AG08395 (cell line): ENCODE results near the gene MDP1.
A peak's percentile ranks its signal among the peaks of the same experiment; 100 is the strongest.
"Not testable (repeated sequence)": the region's sequence is repeated elsewhere in the genome, so short reads cannot be mapped to it uniquely, and the experiment has no call there.

Experiments
- DNase-seq: peaks from one replicate; pipeline ENCODE4 v3.0.0; 2012; ENCODE audit warnings: mixed read lengths, low spot score

Gene MDP1

DNA sequence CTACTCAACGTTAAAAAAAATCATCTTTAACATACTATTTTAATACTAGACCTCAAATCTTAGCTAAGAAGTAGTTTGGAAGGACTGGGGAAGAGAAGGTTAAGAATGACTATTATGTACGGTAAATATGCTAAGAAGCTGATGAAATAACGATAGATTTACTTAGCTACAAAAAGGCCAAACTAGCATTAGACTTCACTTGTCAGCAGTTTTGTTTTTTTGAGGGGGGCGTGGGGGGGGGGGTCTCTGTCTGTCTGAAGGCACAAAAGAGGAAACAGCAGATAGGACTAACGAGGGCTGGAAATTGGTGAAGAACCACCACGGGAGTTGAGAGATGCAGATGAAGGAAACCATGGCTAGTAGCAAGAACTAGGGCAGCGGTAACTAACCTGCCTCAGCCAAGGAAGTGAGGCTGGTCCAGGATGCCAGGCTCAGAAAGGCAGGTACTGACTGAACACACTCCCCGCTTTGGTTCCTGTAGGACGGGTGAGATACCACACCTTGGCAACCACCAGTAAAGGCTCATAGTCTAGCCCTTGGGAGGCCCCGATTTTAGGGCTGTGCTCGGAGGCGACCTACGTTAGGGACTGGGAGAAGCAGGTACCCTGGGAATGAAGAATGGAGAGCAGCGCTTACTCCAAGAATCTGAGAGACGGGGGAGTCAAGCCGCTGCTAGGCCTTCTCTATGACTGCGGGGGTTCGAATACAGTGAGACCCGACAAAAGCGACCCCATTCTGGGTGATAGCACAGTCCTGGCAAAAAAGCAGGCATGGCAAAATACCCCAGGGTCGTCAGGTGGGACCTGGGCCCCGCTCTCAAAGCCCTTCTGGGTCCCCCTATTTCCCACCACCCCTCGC lies 15.6 kb upstream of the MDP1 start:
- no peak for DNase-seq

DNA sequence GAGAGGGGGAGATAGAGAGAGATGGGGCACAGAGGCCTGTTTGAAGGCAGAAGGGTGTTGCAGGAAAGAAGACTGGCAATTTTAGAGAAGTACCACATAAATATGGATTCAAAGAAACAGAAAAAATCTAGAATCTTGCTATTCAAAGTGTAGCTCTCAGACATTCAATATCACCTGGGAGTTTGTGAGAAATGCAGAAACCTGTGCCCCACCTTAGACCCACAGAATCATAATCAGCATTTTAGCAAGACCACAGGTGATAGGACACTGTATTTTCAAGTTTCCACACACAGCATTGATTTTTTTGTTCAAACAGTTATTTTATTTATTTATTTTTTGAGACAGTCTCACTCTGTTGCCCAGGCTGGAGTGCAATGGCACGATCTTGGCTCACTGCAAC lies 13.0 kb upstream of the MDP1 start:
- no peak for DNase-seq

DNA sequence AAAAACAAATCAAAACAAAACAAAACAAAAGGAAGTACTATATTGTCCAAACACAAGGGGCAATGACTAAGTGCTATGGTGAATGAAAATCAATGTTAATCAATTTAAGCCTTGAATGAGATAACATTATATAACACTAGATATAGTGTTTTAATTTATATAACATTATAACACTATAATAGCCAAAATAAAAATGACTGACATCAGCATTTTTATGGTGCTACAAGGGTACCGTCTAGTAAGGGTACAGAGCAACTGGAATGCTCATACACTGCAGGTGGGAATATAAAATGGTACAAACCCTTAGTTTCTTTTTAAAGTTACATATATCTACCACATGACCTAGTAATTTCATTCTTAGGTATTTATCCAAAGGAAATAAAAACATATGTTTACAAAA lies 10.6 kb upstream of the MDP1 start:
- DNase-seq = no peak

DNA sequence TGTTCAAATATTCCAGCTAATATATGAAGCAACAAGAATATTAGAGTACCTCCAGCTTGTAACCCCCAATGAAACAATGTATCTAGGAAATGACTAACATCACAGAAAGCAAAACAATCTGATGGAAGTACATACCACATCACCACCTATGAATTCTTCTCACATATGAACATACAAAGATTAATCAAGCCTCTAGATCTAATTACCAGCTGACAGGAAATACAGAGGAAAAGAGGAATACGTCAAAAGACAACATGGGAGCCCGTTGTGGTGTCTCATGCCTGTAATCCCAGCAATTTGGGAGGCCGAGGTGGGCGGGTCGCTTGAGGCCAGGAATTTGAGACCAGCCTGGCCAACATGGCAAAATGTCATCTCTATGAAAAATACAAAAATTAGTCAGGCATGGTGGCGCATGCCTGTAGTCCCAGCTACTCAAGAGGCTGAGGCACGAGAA lies 8.8 kb upstream of the MDP1 start:
- DNase-seq = peak; percentile 70

DNA sequence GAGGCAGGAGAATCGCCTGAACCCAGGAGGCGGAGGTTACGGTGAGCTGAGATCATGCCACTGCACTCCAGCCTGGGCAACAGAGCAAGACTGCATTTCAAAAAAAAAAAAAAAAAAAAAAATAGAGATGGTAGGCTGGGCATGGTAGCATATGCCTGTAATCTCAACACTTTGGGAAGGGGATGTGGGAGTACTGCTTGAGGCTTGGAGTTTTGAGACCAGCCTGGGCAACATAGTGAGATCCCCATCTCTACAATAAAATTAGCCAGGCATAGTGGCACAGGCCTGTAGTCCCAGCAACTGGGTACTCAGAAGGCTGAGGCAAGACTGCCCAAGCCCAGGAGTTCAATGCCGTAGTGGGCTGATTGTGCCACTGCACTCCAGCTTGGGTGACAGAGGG lies 7.1 kb upstream of the MDP1 start:
- not testable (repeated sequence) for DNase-seq

GRCh38 chr14:24219521-24219920 lies 3.7 kb upstream of the MDP1 start:
- no peak for DNase-seq

DNA sequence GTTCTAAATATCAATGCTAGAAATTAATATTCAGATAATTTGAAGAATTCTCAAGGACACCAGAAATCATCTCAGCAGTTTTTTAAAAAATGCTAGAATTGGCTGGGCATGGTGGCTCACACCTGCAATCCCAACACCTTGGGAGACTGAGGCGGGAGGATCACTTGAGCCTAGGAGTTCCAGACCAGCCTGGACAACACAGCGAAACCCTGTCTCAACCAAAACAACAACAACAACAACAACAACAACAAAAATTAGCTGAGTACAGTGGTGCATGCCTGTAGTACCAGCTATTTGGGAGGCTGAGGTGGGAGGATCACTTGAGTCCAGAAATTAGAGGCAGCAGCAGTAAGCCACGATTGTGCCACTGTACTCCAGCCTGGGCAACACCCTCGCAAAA lies 3.2 kb upstream of the MDP1 start:
- DNase-seq = no peak

DNA sequence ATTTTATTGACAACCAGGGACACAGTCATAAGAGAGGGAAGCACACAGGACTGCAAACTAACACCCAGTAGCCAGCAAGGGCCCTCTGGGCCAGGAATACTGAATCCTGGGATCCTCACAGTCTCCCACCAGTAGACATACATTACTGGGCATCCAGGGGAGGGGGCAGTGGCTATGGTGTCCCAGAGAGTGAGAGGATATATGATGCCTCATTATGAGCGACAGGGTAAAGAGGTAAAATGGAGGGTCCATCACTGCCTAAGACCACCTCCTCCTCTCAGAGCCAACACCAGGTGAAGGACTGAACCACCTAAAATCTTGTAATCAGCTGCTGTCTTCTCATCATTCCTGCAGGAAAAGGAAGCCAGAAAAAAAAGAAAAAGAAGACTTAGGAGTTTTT lies 1.0 kb upstream of the MDP1 start:
- not testable (repeated sequence) for DNase-seq

GRCh38 chr14:24216345-24216699 lies 456 bp upstream of the MDP1 start:
- DNase-seq = no peak

DNA sequence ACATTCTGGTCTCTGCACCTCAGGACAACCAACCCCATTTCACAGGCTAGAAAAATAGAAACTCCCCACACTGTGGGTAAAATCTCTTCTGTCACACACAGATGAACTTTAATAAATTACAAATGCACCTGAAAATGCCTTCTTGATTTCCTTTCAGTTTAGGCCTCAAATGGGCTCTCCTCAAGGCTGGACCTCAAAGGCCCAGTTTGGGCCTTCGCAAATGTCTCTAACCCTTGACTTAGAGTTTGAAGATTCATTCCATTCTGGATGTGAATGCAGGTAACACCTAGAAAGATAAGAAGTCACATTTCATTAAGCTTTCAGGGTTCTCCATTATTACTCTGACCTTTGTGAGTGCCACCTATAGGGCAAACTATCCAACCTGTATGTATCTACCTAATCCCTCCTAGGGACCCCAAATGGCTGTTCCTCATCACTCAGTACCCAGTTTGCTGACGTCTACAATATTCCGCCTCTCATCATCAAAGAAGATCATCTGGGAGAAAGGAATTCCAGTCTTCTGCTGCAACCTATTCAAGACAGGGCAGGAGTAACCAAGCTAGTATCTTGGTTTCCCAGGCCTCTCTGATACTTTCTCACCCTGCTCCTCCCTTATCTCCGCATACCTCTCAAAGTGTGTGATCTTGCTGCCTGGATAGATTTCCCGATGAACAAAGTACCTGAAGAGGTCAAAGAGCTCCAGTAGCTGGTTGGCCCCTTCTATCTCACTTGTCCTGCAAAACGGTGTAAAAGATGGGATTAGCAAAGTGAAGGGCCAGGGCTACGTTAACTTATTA lies 1.8 kb downstream of the MDP1 start:
- DNase-seq = no peak

DNA sequence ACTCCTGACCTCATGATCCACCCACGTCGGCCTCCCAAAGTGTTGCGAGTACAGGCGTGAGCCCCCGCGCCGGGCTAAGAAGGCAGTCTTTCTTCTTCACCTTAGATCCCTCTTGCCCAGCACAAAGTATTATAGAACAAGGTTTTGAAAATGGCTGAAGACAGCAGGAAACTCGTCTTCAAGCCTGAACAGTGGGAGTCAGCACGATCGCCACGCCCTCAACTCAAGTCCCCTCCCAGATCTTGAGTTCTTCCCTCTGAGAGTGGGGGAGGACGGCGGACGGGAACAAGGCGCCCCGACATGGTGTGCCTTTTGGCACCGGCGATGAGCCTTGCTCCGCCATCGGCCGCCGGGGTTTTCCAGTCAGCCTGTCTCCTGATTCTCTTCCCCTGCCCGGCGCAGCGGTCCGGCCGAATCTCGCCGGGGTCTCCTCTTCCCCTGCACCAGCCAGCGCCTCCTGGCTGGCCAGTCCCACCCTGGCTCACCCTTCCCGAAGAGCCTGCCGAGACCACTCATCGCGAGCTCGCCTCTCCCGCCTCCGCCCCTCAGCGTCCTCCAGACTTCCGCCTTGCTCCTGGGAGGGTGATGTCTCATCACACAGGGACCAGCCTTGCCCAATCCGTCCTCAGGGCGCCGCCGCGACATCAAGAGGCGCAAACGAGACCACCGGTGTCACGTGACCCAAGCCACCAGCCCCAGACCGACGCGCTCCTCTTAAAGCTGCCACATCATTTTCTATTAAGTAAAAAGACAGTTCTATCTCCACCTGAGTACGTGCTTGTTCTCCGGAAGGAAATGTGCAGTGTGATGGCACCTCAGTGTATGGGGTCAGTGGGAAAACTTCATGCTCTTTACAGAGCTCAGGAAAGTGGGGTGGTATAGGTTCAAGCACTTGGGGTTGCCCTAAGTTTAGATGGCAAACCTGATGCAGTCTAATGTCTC lies 2.7 kb downstream of the MDP1 start, which contains the start of gene CHMP4A:
CHMP4A (minus strand) TSS at position 565 of the 942 bp plus-strand sequence; CDS start at position 516, 49 bp downstream.
- DNase-seq = peak; percentile 98

DNA sequence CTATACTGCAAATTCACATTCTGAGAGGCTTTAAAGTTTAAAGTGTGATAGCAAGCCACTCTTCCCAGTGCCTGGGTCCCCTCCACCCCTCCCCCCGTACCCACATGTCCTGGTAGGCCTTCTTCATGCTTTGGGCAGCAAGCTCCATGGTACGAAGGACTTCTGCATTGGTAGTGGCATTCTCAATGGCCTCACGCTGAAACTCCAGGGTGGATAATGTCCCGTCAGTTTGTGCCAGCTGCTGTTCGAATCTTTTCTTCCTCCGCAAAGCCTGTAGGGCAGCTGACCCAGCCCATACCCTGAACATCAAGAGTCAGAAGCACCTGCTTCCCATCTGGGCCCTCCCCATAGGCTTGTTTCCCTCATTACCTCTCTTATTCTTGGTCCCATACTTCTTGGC lies 4.6 kb downstream of the MDP1 start:
- DNase-seq = no peak

DNA sequence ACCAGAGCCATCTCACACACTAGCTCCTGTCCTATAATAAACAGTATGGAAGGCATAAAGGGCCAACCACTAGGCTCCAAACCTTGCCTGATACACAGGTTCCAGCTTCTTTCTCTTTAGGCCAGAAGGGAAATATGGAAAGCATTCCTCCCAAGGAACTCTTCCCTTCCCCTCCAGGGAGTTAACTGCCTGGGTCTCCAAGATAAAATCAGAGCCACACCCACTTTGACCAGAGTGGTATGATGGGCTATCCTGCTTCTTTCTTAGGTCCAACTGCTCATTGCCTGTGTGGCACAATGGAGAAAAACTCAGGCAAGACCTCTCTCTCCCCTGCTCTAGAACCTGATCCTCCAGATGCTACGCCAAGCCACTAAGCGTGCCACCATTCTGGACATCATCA lies 8.2 kb downstream of the MDP1 start:
- no peak for DNase-seq

GRCh38 chr14:24207104-24207551 lies 8.7 kb downstream of the MDP1 start:
- DNase-seq = no peak

GRCh38 chr14:24206260-24207103 lies 9.4 kb downstream of the MDP1 start:
- DNase-seq = no peak

DNA sequence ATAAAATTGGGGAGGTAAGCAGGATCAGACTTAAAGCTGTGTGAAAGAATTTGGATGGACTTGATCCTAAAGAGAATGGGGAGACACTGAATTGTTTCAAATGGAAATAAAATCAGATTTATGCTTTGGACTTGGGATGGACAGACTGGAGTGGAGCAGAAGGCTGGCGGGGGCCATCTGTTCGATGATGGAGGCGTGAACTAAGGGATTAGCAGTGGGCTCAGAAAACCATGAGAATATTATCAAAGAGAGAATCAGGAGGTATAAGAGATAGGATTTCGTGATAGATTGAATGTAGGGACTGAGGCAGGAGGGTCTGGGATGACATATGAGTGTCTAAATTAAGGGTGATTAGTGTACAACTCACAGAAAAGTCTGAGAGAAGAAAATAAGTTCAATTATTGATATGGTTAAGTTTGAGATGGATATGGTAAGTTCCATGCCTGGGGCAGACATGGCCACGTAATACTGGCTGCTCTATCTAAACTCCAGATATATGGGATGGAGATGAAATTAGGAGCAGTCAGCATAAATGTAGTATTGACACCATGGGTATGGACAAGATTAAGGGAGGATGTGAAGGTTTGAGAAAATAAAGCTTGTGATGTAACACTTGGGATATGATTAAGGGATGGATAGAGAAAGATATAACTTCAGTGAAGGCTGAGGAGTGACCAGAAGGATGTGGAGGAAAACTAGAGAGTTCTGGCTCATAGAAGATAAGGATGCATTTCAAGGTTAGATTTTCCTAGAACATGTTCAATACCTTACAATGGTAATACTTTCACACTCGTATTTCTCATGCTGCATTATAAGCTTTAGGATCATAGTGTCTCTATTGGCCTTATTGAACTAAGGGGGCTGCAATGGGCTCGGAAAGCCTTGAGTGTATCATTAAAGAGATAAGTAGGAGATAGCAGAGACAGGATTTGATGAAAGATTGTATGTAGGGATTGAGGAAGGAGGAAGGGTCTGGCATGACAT lies 11.4 kb downstream of the MDP1 start:
- no peak for DNase-seq

GRCh38 chr14:24203249-24203886 lies 12.5 kb downstream of the MDP1 start:
- not testable (repeated sequence) for DNase-seq

GRCh38 chr14:24202538-24202937 lies 13.3 kb downstream of the MDP1 start:
- DNase-seq = not testable (repeated sequence)

DNA sequence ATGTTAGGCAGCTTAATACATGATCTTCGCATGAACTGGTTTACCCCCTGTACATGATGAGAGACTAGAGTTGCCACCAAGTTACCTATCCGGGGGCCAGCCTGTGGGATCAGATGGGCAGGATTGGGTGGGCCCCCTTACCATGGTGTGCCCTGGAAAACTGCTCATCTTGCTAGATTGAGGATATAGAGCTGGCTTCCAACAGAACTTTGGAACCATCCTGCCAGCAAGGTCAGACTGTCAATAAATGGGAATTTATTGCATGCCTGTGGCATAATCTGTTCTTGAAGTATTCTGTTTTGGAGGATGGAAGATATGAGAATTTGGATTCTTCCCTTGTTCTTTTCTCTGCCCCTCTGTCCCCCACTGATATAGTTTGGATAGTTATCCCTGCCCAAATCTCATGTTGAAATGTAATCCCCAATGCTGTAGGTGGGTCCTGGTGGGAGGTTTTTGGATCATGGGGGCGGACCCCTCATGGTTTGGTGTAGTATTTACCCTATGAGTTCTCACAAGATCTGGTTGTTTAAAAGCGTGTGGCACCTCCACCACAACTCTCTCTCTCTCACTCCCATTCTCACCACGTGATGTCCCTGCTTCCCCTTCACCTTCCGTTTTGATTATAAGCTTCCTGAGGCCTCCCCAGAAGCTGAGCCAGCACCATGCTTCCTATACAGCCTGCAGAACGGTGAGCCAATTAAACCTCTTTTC lies 16.9 kb downstream of the MDP1 start:
- DNase-seq = no peak
